CD4-positive, alpha-beta T cell treated with Interleukin-4 for 1 hour (primary cell): ENCODE results near the gene FANK1.
"Not testable (repeated sequence)": the region's sequence is repeated elsewhere in the genome, so short reads cannot be mapped to it uniquely, and the experiment has no call there.

ENCODE experiments used
- DNase-seq, 2 donors: peaks; one replicate each; pipeline ENCODE4 v3.0.0-alpha.2; 2020 to 2022

Gene FANK1

GRCh38 chr10:125896088-125896934, at the start of gene FANK1:
TSS of gene FANK1 (plus strand) at chr10:125896564. CDS start at chr10:125896643, 79 bp downstream.
- DNase-seq = peak; percentile 79 to 84

- DNase-seq = no peak
These were observed 49.5 kb upstream of the FANK1 start for GRCh38 chr10:125846894-125847293.

- DNase-seq = no peak
These were observed 48.0 kb upstream of the FANK1 start for GRCh38 chr10:125848371-125848770.

- no peak for DNase-seq
These were observed 47.5 kb upstream of the FANK1 start for GRCh38 chr10:125848857-125849256.

- no peak for DNase-seq
These were observed 46.9 kb upstream of the FANK1 start for GRCh38 chr10:125849448-125849847.

- no peak for DNase-seq
These were observed 45.3 kb upstream of the FANK1 start for GRCh38 chr10:125850766-125851731.

GRCh38 chr10:125852487-125852886, 43.9 kb upstream of the FANK1 start:
- no peak for DNase-seq

- DNase-seq = no peak
These were observed 39.1 kb upstream of the FANK1 start for GRCh38 chr10:125857185-125857760.

GRCh38 chr10:125859128-125859817, 37.1 kb upstream of the FANK1 start:
- no peak for DNase-seq

GRCh38 chr10:125865120-125865519, 31.2 kb upstream of the FANK1 start:
- DNase-seq = no peak

- DNase-seq = no peak
These were observed 29.8 kb upstream of the FANK1 start for GRCh38 chr10:125866421-125867029.

- DNase-seq = peak in 1 of 2 donors; percentile 26
These were observed 27.9 kb upstream of the FANK1 start for GRCh38 chr10:125868372-125868975.

- DNase-seq = no peak
These were observed 25.0 kb upstream of the FANK1 start for GRCh38 chr10:125871338-125871737.

GRCh38 chr10:125878957-125879835, 17.2 kb upstream of the FANK1 start:
- DNase-seq = no peak

GRCh38 chr10:125880719-125881118, 15.6 kb upstream of the FANK1 start:
- no peak for DNase-seq

- DNase-seq = no peak
These were observed 15.2 kb upstream of the FANK1 start, which contains the start of gene DHX32 for GRCh38 chr10:125881192-125881591. TSS of gene DHX32 (minus strand) at chr10:125881292. CDS start at chr10:125880824, 468 bp downstream.

- no peak for DNase-seq
These were observed 13.8 kb upstream of the FANK1 start for GRCh38 chr10:125882596-125882995.

- no peak for DNase-seq
These were observed 13.2 kb upstream of the FANK1 start for GRCh38 chr10:125883211-125883610.

- no peak for DNase-seq
These were observed 9.4 kb upstream of the FANK1 start for GRCh38 chr10:125886914-125887512.

- DNase-seq = not testable (repeated sequence)
These were observed 6.9 kb upstream of the FANK1 start for GRCh38 chr10:125889441-125889840.
